IMR-90 (cell line): ENCODE data around the gene ZSWIM3. TPM values are rescaled to one million over a fixed set of nuclear protein-coding genes. Genes with fewer than 3 reads are reported as not detected.

Experiments used
- ATAC-seq: fragments of 200-7000 bp; cut with Tn5 transposase; 2 replicates; pipeline ENCODE4 v1.9.1; 2020; ENCODE audit warnings: low read depth, mild to moderate bottlenecking, moderate library complexity
- BruUV-seq: library from RNA; stranded (reverse); fragments of 400-500 nt; replicated peaks from 2 replicates; lab custom pipeline; 2021; lab: Mats Ljungman, UMichigan
- CTCF ChIA-PET: fragments of 300-600 bp; formaldehyde crosslinking; extraction: SDS; loops from one replicate; lab custom pipeline; 2021; ENCODE audit warnings: antibody characterized with exemption; lab: Yijun Ruan, JAX
- POLR2A ChIA-PET: fragments of 300-600 bp; sonication (Branson Sonifier 250); formaldehyde crosslinking; loops from one replicate; lab custom pipeline; 2022; ENCODE audit warnings: antibody characterized with exemption; ENCODE audit not compliant: unreplicated experiment; lab: Charles Lee
- DNase-seq: peaks from one replicate; pipeline ENCODE4 v3.0.0; 2013
- H2AFZ ChIP-seq: replicated peaks from 2 replicates; pipeline ENCODE3; 2013; ENCODE audit warnings: low read length, mild to moderate bottlenecking; ENCODE audit not compliant: poor library complexity
- H2AK5ac ChIP-seq: 2 replicates; pipeline ENCODE4 v1.6.1; 2013; ENCODE audit warnings: low read depth, low read length, inconsistent platforms
- H2AK9ac ChIP-seq: replicated peaks from 2 replicates; pipeline ENCODE3; 2013; ENCODE audit warnings: mild to moderate bottlenecking, low read depth, low read length, moderate library complexity; ENCODE audit not compliant: poor library complexity
- H2BK120ac ChIP-seq: 2 replicates; pipeline ENCODE4 v1.6.1; 2013; ENCODE audit warnings: low read depth, low read length, inconsistent platforms
- H2BK15ac ChIP-seq: 3 replicates; pipeline ENCODE4 v1.6.1; 2013; ENCODE audit warnings: low read depth, low read length, inconsistent platforms
- H2BK20ac ChIP-seq: 2 replicates; pipeline ENCODE4 v1.6.1; 2013; ENCODE audit warnings: low read depth, mild to moderate bottlenecking, inconsistent platforms, low read length, moderate library complexity
- H2BK5ac ChIP-seq: 2 replicates; pipeline ENCODE4 v1.6.1; 2013; ENCODE audit warnings: mild to moderate bottlenecking, low read depth, low read length, inconsistent platforms; ENCODE audit not compliant: poor library complexity, severe bottlenecking
- H3K14ac ChIP-seq: replicated peaks from 2 replicates; pipeline ENCODE4 v1.6.1; 2013; ENCODE audit warnings: low read depth, low read length, inconsistent platforms
- H3K18ac ChIP-seq: 2 replicates; pipeline ENCODE4 v1.6.1; 2013; ENCODE audit warnings: low read depth, low read length, control low read depth
- H3K23ac ChIP-seq: 2 replicates; pipeline ENCODE4 v1.6.1; 2013; ENCODE audit warnings: low read depth, low read length, inconsistent platforms
- H3K27ac ChIP-seq: 2 replicates; pipeline ENCODE4 v1.5.1; 2013; ENCODE audit warnings: mild to moderate bottlenecking, control low read depth, low read length; ENCODE audit not compliant: insufficient read depth
- H3K27me3 ChIP-seq: 2 replicates; pipeline ENCODE4 v1.6.1; 2013; ENCODE audit warnings: low read length; ENCODE audit not compliant: control insufficient read depth, insufficient read depth
- H3K36me3 ChIP-seq: 2 replicates; pipeline ENCODE4 v1.6.1; 2013; ENCODE audit warnings: low read length, mixed read lengths; ENCODE audit not compliant: control insufficient read depth, insufficient read depth
- H3K4ac ChIP-seq: 2 replicates; pipeline ENCODE4 v1.6.1; 2013; ENCODE audit warnings: low read depth, low read length, inconsistent platforms
- H3K4me1 ChIP-seq: 2 replicates; pipeline ENCODE4 v1.6.1; 2013; ENCODE audit warnings: low read length, mixed read lengths; ENCODE audit not compliant: control insufficient read depth, insufficient read depth
- H3K4me2 ChIP-seq: 2 replicates; pipeline ENCODE4 v1.6.1; 2013; ENCODE audit warnings: low read depth, mild to moderate bottlenecking, control low read depth, low read length, moderate library complexity
- H3K4me3 ChIP-seq: 2 replicates; pipeline ENCODE4 v1.5.1; 2013; ENCODE audit warnings: low read depth, mild to moderate bottlenecking, control low read depth, low read length, moderate library complexity; ENCODE audit not compliant: insufficient read depth
- H3K56ac ChIP-seq: 2 replicates; pipeline ENCODE4 v1.6.1; 2013; ENCODE audit warnings: low read length, inconsistent platforms; ENCODE audit not compliant: insufficient read depth; ENCODE audit errors: extremely low read depth
- H3K79me1 ChIP-seq, 2 experiments: 2 replicates each; pipeline ENCODE4 v1.6.1; 2013; ENCODE audit warnings: low read length in 2 of 2, inconsistent platforms in 1 of 2, low read depth in 1 of 2
- H3K9ac ChIP-seq: 2 replicates; pipeline ENCODE4 v1.6.1; 2013; ENCODE audit warnings: low read depth, low read length, control low read depth
- H3K9me1 ChIP-seq: 2 replicates; pipeline ENCODE4 v1.6.1; 2013; ENCODE audit warnings: low read length, inconsistent platforms; ENCODE audit not compliant: insufficient read depth
- H3K9me3 ChIP-seq: 2 replicates; pipeline ENCODE4 v1.6.1; 2013; ENCODE audit warnings: low read length; ENCODE audit not compliant: control insufficient read depth, insufficient read depth
- H4K20me1 ChIP-seq: 2 replicates; pipeline ENCODE4 v1.6.1; 2013; ENCODE audit warnings: low read length, inconsistent platforms; ENCODE audit not compliant: insufficient read depth
- H4K5ac ChIP-seq: 2 replicates; pipeline ENCODE4 v1.6.1; 2013; ENCODE audit warnings: mild to moderate bottlenecking, low read depth, low read length, control low read depth
- H4K8ac ChIP-seq, 2 experiments: 2 replicates each; pipeline ENCODE4 v1.6.1; 2013; ENCODE audit warnings: low read depth in 2 of 2, low read length in 2 of 2, control low read depth in 1 of 2, inconsistent platforms in 1 of 2
- H4K91ac ChIP-seq: 2 replicates; pipeline ENCODE4 v1.6.1; 2013; ENCODE audit warnings: low read depth, low read length, inconsistent platforms; ENCODE audit not compliant: insufficient read depth
- CHD1 ChIP-seq: IDR thresholded peaks from 2 replicates; pipeline ENCODE4 v1.6.1; 2012; ENCODE audit warnings: low read depth, low read length, improper control_type of control experiment
- MAZ ChIP-seq: IDR thresholded peaks from 2 replicates; pipeline ENCODE4 v1.6.1; 2012; ENCODE audit warnings: low read depth, mild to moderate bottlenecking, low read length, improper control_type of control experiment, moderate library complexity, borderline replicate concordance
- WGBS, 2 experiments: methylation state at CpG; one replicate each; pipeline versions ENCODE4 v1.1.5 to v1.1.7; 2013; ENCODE audit warnings: missing lambda C conversion rate in 2 of 2; ENCODE audit not compliant: insufficient read length in 1 of 2; ENCODE audit errors: extremely low coverage in 2 of 2; 5-methylcytosine and 5-hydroxymethylcytosine counted together
- dilution Hi-C: fragments of 300-500 bp; cut with HindIII; formaldehyde crosslinking; loops from one replicate; pipeline ENCODE4 v1.14.3; 2018; ENCODE audit warnings: low sequenced_read_pairs; ENCODE audit not compliant: unreplicated experiment
- in situ Hi-C: fragments of 300-500 bp; cut with MboI; formaldehyde crosslinking; loops from 3 replicates; pipeline ENCODE4 v1.14.3; 2019; ENCODE audit warnings: low sequenced_read_pairs, inconsistent platforms, mixed read lengths
- intact Hi-C: fragments of 100-400 bp; cut with micrococcal nuclease; formaldehyde crosslinking; loops from 2 replicates; pipeline ENCODE4 v1.10.0; 2022
- polyA plus RNA-seq, 3 experiments: library from polyadenylated mRNA; depleted of rRNA; stranded (reverse); fragments of >200 nt; gene quantifications; 2 replicates each; pipeline ENCODE4 v1.2.3, GENCODE V29; 2012; ENCODE audit warnings: low replicate concordance in 1 of 3
- total RNA-seq: library from RNA; depleted of rRNA; stranded (reverse); fragments of >200 nt; gene quantifications from 2 replicates; pipeline ENCODE4 v1.2.3, GENCODE V29; 2012
- TF ChIP-seq, protein P1 (sequence below): conservative IDR thresholded peaks from 2 replicates; pipeline ENCODE4 v1.5.1; 2012; ENCODE audit warnings: mild to moderate bottlenecking, low read depth, low read length, improper control_type of control experiment
- TF ChIP-seq, protein P2 (sequence below): fragments of 150-350 bp; IDR thresholded peaks from 2 replicates; pipeline ENCODE4 v1.6.1; 2017; ENCODE audit warnings: mild to moderate bottlenecking, antibody characterized with exemption, low read length, low read depth

Gene ZSWIM3
- total and polyA plus RNA-seq, 2 of the 4 experiments (the other 2 are of a cell fraction), result 3.3 to 8.6 TPM

DNA sequence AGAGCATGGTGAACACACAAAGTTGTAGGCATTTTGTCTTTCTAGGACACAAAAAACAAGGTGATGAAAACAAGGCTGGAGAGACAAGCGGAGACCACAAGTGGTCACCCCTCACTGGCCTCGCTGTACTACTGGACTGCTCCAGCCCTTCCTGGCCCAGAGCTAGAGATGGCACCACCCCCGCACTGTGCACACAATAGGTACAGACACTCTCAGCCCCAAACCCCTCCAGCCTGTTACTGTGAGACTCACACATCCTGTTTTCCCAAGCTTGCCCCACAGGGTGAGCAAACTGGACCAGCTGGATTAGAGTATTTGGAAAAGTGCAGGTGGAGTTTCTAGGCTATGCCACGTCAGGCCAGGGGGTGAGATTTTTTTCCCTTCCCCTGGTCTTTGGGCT, 15.2 kb downstream of the ZSWIM3 start:
- Histone ChIP-seq H4K20me1 (no peaks in the 10 kb centered on the region; the same call in 1 of the 2 replicates), H2BK120ac (no peak overlapping the region; the same call in 1 of the 2 replicates), H3K9me3 (no peaks in the 10 kb centered on the region), H3K27ac (no peak overlapping the region), H3K23ac (no peak overlapping the region), H2AFZ (no peak overlapping the region), H3K9ac (no peak overlapping the region), H2AK5ac (peak overlapping the region; percentile 66), H2BK15ac (peak overlapping the region; percentile 42; the same call in 2 of the 3 replicates), H2AK9ac (peak overlapping the region; percentile 40), H4K5ac (no peak overlapping the region; the same call in 1 of the 2 replicates), H2BK5ac (peak overlapping the region; percentile 48), H3K4me1 (peaks cover 11% of the 10 kb centered on the region), H3K56ac (no peak overlapping the region), H3K36me3 (peaks cover 10% of the 10 kb centered on the region), H2BK20ac (peak overlapping the region; percentile 56; the same call in 1 of the 2 replicates), H3K4ac (peak overlapping the region; percentile 36; the same call in 1 of the 2 replicates), H3K79me1 (0 out of 4 replicates have a peak, but pooled peaks cover 0 to 5% of the 10 kb centered on the region in 2 experiments), H3K9me1 (peaks cover 7% of the 10 kb centered on the region), H4K91ac (peak overlapping the region; percentile 17; the same call in 1 of the 2 replicates), H3K4me2 (no peak overlapping the region), H3K27me3 (no peaks in the 10 kb centered on the region), H3K18ac (peak overlapping the region; percentile 60; the same call in 1 of the 2 replicates), H4K8ac (no peak overlapping the region; a peak in 1 of 4 replicates), H3K4me3 (no peak overlapping the region), H3K14ac (no peak overlapping the region)
- ATAC-seq (no peak), DNase-seq (no peak)
- no TSS peak for BruUV-seq
- in situ Hi-C loops, result no loop called here
- POLR2A ChIA-PET, result no interaction called here
- intact Hi-C loops, result no loop called here
- TF ChIP-seq MAZ (no peak), CHD1 (no peak)
- TF ChIP-seq, protein P1, sequence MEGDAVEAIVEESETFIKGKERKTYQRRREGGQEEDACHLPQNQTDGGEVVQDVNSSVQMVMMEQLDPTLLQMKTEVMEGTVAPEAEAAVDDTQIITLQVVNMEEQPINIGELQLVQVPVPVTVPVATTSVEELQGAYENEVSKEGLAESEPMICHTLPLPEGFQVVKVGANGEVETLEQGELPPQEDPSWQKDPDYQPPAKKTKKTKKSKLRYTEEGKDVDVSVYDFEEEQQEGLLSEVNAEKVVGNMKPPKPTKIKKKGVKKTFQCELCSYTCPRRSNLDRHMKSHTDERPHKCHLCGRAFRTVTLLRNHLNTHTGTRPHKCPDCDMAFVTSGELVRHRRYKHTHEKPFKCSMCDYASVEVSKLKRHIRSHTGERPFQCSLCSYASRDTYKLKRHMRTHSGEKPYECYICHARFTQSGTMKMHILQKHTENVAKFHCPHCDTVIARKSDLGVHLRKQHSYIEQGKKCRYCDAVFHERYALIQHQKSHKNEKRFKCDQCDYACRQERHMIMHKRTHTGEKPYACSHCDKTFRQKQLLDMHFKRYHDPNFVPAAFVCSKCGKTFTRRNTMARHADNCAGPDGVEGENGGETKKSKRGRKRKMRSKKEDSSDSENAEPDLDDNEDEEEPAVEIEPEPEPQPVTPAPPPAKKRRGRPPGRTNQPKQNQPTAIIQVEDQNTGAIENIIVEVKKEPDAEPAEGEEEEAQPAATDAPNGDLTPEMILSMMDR, result no peak
- TF ChIP-seq, protein P2, sequence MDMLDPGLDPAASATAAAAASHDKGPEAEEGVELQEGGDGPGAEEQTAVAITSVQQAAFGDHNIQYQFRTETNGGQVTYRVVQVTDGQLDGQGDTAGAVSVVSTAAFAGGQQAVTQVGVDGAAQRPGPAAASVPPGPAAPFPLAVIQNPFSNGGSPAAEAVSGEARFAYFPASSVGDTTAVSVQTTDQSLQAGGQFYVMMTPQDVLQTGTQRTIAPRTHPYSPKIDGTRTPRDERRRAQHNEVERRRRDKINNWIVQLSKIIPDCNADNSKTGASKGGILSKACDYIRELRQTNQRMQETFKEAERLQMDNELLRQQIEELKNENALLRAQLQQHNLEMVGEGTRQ, result no peak
- CTCF ChIA-PET, result no interaction called here
- dilution Hi-C loops, result no loop called here
- WGBS, 2 experiments, result no CpG with 5 or more reads among the region's 4 CpGs
